DOHH2 (cell line): Measurements from ENCODE around the gene HLA-E.

Source experiments
- H3F3A ChIP-seq: fragments of 200-600 bp; sonication (generic), shearing (Covaris generic); 2 replicates; pipeline ENCODE4 v1.6.0; 2016; ENCODE audit warnings: antibody characterized with exemption, mild to moderate bottlenecking; ENCODE audit not compliant: control insufficient read depth, insufficient read depth
- H3K27ac ChIP-seq: fragments of 200-600 bp; sonication (generic); 2 replicates; pipeline ENCODE4 v1.5.1; 2014; ENCODE audit warnings: low read depth, mild to moderate bottlenecking, low read length, moderate library complexity
- H3K27me3 ChIP-seq: fragments of 200-600 bp; sonication (generic); 2 replicates; pipeline ENCODE4 v1.6.1; 2014; ENCODE audit warnings: mild to moderate bottlenecking, low read length, mixed read lengths; ENCODE audit not compliant: control insufficient read depth
- H3K36me3 ChIP-seq: fragments of 200-600 bp; sonication (generic); 2 replicates; pipeline ENCODE4 v1.6.1; 2014; ENCODE audit warnings: mild to moderate bottlenecking, low read length, moderate library complexity, mixed read lengths; ENCODE audit not compliant: control insufficient read depth
- H3K4me1 ChIP-seq: fragments of 200-600 bp; sonication (generic); 2 replicates; pipeline ENCODE4 v1.6.1; 2014; ENCODE audit warnings: mild to moderate bottlenecking, low read length, mixed read lengths; ENCODE audit not compliant: control insufficient read depth
- H3K4me2 ChIP-seq: fragments of 200-600 bp; sonication (generic); 2 replicates; pipeline ENCODE4 v1.6.0; 2014; ENCODE audit warnings: mild to moderate bottlenecking, low read length, moderate library complexity
- H3K4me3 ChIP-seq: fragments of 200-600 bp; sonication (generic); 2 replicates; pipeline ENCODE4 v1.5.1; 2014; ENCODE audit warnings: mild to moderate bottlenecking, low read length, mixed read lengths
- H3K79me2 ChIP-seq: fragments of 200-600 bp; sonication (generic); 2 replicates; pipeline ENCODE4 v1.6.1; 2014; ENCODE audit warnings: mild to moderate bottlenecking, low read length, mixed read lengths; ENCODE audit not compliant: control insufficient read depth
- H3K9me2 ChIP-seq: fragments of 200-600 bp; sonication (generic); replicated peaks from 2 replicates; pipeline ENCODE4 v1.6.1; 2014; ENCODE audit warnings: mild to moderate bottlenecking, low read length, mixed read lengths; ENCODE audit not compliant: control insufficient read depth
- H3K9me3 ChIP-seq: fragments of 200-600 bp; sonication (generic); 2 replicates; pipeline ENCODE4 v1.6.1; 2014; ENCODE audit warnings: antibody characterized with exemption, low read length, mixed read lengths; ENCODE audit not compliant: control insufficient read depth, insufficient read depth
- H4K20me1 ChIP-seq: fragments of 200-600 bp; sonication (generic); 2 replicates; pipeline ENCODE4 v1.6.0; 2014; ENCODE audit warnings: low read depth, mild to moderate bottlenecking, antibody characterized with exemption, low read length, moderate library complexity; ENCODE audit not compliant: control insufficient read depth, insufficient read depth
- CTCF ChIP-seq: fragments of 200-600 bp; sonication (generic); IDR thresholded peaks from one replicate; pipeline ENCODE4 v1.5.1; 2014; ENCODE audit warnings: antibody characterized with exemption, mild to moderate bottlenecking, low read depth, low read length; ENCODE audit not compliant: poor library complexity, severe bottlenecking
- EZH2phosphoT487 ChIP-seq: fragments of 200-600 bp; sonication (generic); IDR thresholded peaks from 2 replicates; pipeline ENCODE4 v1.6.1; 2017; ENCODE audit warnings: borderline replicate concordance, mild to moderate bottlenecking, antibody characterized with exemption, low read length, moderate library complexity, mixed read lengths

HLA-E gene

GRCh38 chr6:30444451-30444742, 44.9 kb upstream of the HLA-E start:
- Histone ChIP-seq H3F3A (no peaks in the 10 kb centered on the region), H3K4me1 (no peaks in the 10 kb centered on the region), H3K79me2 (no peaks in the 10 kb centered on the region), H3K4me3 (no peak overlapping the region), H3K27me3 (peaks cover 57% of the 10 kb centered on the region), H3K4me2 (no peak overlapping the region), H3K9me3 (no peaks in the 10 kb centered on the region), H3K27ac (no peak overlapping the region), H3K9me2 (no peaks in the 10 kb centered on the region), H4K20me1 (no peaks in the 10 kb centered on the region), H3K36me3 (no peaks in the 10 kb centered on the region)
- TF ChIP-seq EZH2phosphoT487: no peak
- TF ChIP-seq CTCF: no peak

GRCh38 chr6:30446259-30446658, 43.0 kb upstream of the HLA-E start:
- no peaks in the 10 kb centered on the region for H3K36me3 ChIP-seq
- no peaks in the 10 kb centered on the region for H3K9me3 ChIP-seq
- peaks cover 59% of the 10 kb centered on the region for H3K27me3 ChIP-seq
- no peaks in the 10 kb centered on the region for H3K9me2 ChIP-seq
- no peaks in the 10 kb centered on the region for H3K79me2 ChIP-seq
- no peaks in the 10 kb centered on the region for H4K20me1 ChIP-seq
- no peak overlapping the region for H3K4me3 ChIP-seq
- TF ChIP-seq EZH2phosphoT487: no peak
- no peak overlapping the region for H3K4me2 ChIP-seq
- no peaks in the 10 kb centered on the region for H3K4me1 ChIP-seq
- no peaks in the 10 kb centered on the region for H3F3A ChIP-seq
- H3K27ac ChIP-seq: no peak overlapping the region

- no peaks in the 10 kb centered on the region for H3K36me3 ChIP-seq
- no peaks in the 10 kb centered on the region for H4K20me1 ChIP-seq
- H3K4me3 ChIP-seq: no peak overlapping the region
- TF ChIP-seq CTCF: no peak
- TF ChIP-seq EZH2phosphoT487: no peak
- H3K4me1 ChIP-seq: no peaks in the 10 kb centered on the region
- H3K4me2 ChIP-seq: no peak overlapping the region
- no peaks in the 10 kb centered on the region for H3F3A ChIP-seq
- H3K9me3 ChIP-seq: no peaks in the 10 kb centered on the region
- no peaks in the 10 kb centered on the region for H3K9me2 ChIP-seq
- H3K79me2 ChIP-seq: no peaks in the 10 kb centered on the region
- peaks cover 65% of the 10 kb centered on the region for H3K27me3 ChIP-seq
- H3K27ac ChIP-seq: no peak overlapping the region
These were observed 42.1 kb upstream of the HLA-E start for GRCh38 chr6:30447237-30447636.

GRCh38 chr6:30450548-30450908, 38.8 kb upstream of the HLA-E start:
- no peak overlapping the region for H3K4me3 ChIP-seq
- no peak overlapping the region for H3K27ac ChIP-seq
- TF ChIP-seq EZH2phosphoT487 (no peak), CTCF (no peak)
- no peaks in the 10 kb centered on the region for H3F3A ChIP-seq
- H3K4me2 ChIP-seq: no peak overlapping the region
- no peaks in the 10 kb centered on the region for H3K9me2 ChIP-seq
- H3K9me3 ChIP-seq: no peaks in the 10 kb centered on the region
- H3K4me1 ChIP-seq: 0 out of 2 replicates have a peak, but pooled peaks cover 2% of the 10 kb centered on the region
- H3K27me3 ChIP-seq: peaks cover 90% of the 10 kb centered on the region
- no peaks in the 10 kb centered on the region for H3K36me3 ChIP-seq
- no peaks in the 10 kb centered on the region for H4K20me1 ChIP-seq
- no peaks in the 10 kb centered on the region for H3K79me2 ChIP-seq
